SJCRH30 (cell line): ENCODE measurements around the gene SECTM1. TPM values are rescaled to one million over a fixed set of nuclear protein-coding genes. Genes with fewer than 3 reads are reported as not detected.

Experiments
- DNase-seq, 2 experiments: peaks; one replicate each; pipeline ENCODE4 v3.0.0-alpha.2; 2015 to 2020
- H3K27ac ChIP-seq: fragments of 250-450 bp; sonication (Bioruptor Pico); 2 replicates; pipeline ENCODE4 v1.5.1; 2020; ENCODE audit warnings: mild to moderate bottlenecking, moderate library complexity
- H3K27me3 ChIP-seq: fragments of 250-450 bp; sonication (Bioruptor Pico); 2 replicates; pipeline ENCODE4 v1.5.1; 2020; ENCODE audit warnings: mild to moderate bottlenecking, moderate library complexity
- H3K36me3 ChIP-seq: fragments of 250-450 bp; sonication (Bioruptor Pico); 2 replicates; pipeline ENCODE4 v1.5.1; 2020; ENCODE audit warnings: mild to moderate bottlenecking, moderate library complexity
- H3K4me1 ChIP-seq: fragments of 250-450 bp; sonication (Bioruptor Pico); 2 replicates; pipeline ENCODE4 v1.5.1; 2020; ENCODE audit warnings: mild to moderate bottlenecking, moderate library complexity
- H3K4me3 ChIP-seq: fragments of 250-450 bp; sonication (Bioruptor Pico); 2 replicates; pipeline ENCODE4 v1.5.1; 2020; ENCODE audit warnings: mild to moderate bottlenecking, moderate library complexity
- H3K9me3 ChIP-seq: fragments of 250-450 bp; sonication (Bioruptor Pico); replicated peaks from 2 replicates; pipeline ENCODE4 v1.5.1; 2020; ENCODE audit warnings: mild to moderate bottlenecking, moderate library complexity
- total RNA-seq: library from RNA; depleted of rRNA; stranded (reverse); fragments of >200 nt; shearing (Covaris generic); gene quantifications from 2 replicates; pipeline ENCODE4 v1.2.3, GENCODE V29; 2014; rRNA removed

The SECTM1 gene
- total RNA-seq, 1 experiment from 2014 or later, result 0.36 TPM

GRCh38 chr17:82272495-82273326 is 60.9 kb downstream of the SECTM1 start:
- peaks cover 32% of the 10 kb centered on the region for H3K36me3 ChIP-seq
- DNase-seq, result peak; percentile 47 to 55

GRCh38 chr17:82271401-82271800 is 62.2 kb downstream of the SECTM1 start:
- Histone ChIP-seq H3K9me3 (no peaks in the 10 kb centered on the region), H3K27me3 (no peaks in the 10 kb centered on the region), H3K36me3 (peaks cover 35% of the 10 kb centered on the region), H3K27ac (no peak overlapping the region), H3K4me1 (peaks cover 33% of the 10 kb centered on the region), H3K4me3 (no peak overlapping the region)
- DNase-seq, result no peak

More at GRCh38 chr17:82272495-82273326, 60.9 kb downstream of the SECTM1 start:
- H3K27ac ChIP-seq, result peak overlapping the region; percentile 98
- H3K9me3 ChIP-seq, result no peaks in the 10 kb centered on the region
- H3K4me1 ChIP-seq, result peaks cover 27% of the 10 kb centered on the region
- H3K27me3 ChIP-seq, result no peaks in the 10 kb centered on the region
- H3K4me3 ChIP-seq, result peak overlapping the region; percentile 92

Other genes starting within 250 kb of the SECTM1 start
- 141 and 151 TPM in 2 replicates for gene FASN, start 235.5 kb downstream of the SECTM1 start, total RNA-seq
- 23.5 and 24.6 TPM in 2 replicates for gene CCDC57, start 120.9 kb downstream of the SECTM1 start, total RNA-seq
- gene SLC16A3, start 104.7 kb downstream of the SECTM1 start, total RNA-seq, result 11.0 and 13.2 TPM in 2 replicates
- 70.5 and 88.7 TPM in 2 replicates for gene CSNK1D, start 60.1 kb downstream of the SECTM1 start, total RNA-seq
- gene CD7, start 16.2 kb downstream of the SECTM1 start, total RNA-seq, result 4.8 and 6.3 TPM in 2 replicates
- gene TEX19, start 25.5 kb upstream of the SECTM1 start, total RNA-seq, result 1.0 and 1.4 TPM in 2 replicates
- 8.0 and 8.3 TPM in 2 replicates for gene UTS2R, start 38.0 kb upstream of the SECTM1 start, total RNA-seq
- gene HEXD, start 84.6 kb upstream of the SECTM1 start, total RNA-seq, result 8.9 and 14.2 TPM in 2 replicates
- 142 and 144 TPM in 2 replicates for gene OGFOD3, start 84.8 kb upstream of the SECTM1 start, total RNA-seq
- 62.8 and 69.7 TPM in 2 replicates for gene CYBC1, start 117.0 kb upstream of the SECTM1 start, total RNA-seq
- gene NARF, start 125.0 kb upstream of the SECTM1 start, total RNA-seq, result 150 and 156 TPM in 2 replicates
- gene FOXK2, start 186.0 kb upstream of the SECTM1 start, total RNA-seq, result 87.6 and 95.0 TPM in 2 replicates